Hematopoietic multipotent progenitor cell (in vitro differentiated cells): Measurements from ENCODE around the gene EXOC8. TPM values are rescaled to one million over a fixed set of nuclear protein-coding genes. Genes with fewer than 3 reads are reported as not detected.
"Not testable (repeated sequence)": the region's sequence is repeated elsewhere in the genome, so short reads cannot be mapped to it uniquely, and the experiment has no call there.

ENCODE experiments used
- DNase-seq, 3 donors: peaks; one replicate each; pipeline ENCODE4 v3.0.0-alpha.2; 2011 to 2015; ENCODE audit warnings: low read depth in 2 of 3, low spot score in 2 of 3
- total RNA-seq: library from RNA; depleted of rRNA; stranded (reverse); fragments of >200 nt; gene quantifications from one replicate; pipeline ENCODE4 v1.2.3, GENCODE V29; 2012

EXOC8 gene
- total RNA-seq, 1 donor: 15.1 TPM

- DNase-seq: no peak
Measured at GRCh38 chr1:231354330-231355020, 16.8 kb upstream of the EXOC8 start.

- DNase-seq: no peak
Measured at GRCh38 chr1:231353086-231353485, 15.4 kb upstream of the EXOC8 start.

- DNase-seq: no peak
Measured at GRCh38 chr1:231351816-231352215, 14.2 kb upstream of the EXOC8 start.

- DNase-seq: not testable (repeated sequence)
Measured at GRCh38 chr1:231348856-231349255, 11.2 kb upstream of the EXOC8 start.

GRCh38 chr1:231348442-231348841 is 10.8 kb upstream of the EXOC8 start:
- DNase-seq: no peak

- no peak for DNase-seq
Measured at GRCh38 chr1:231347961-231348360, 10.3 kb upstream of the EXOC8 start.

- no peak for DNase-seq
Measured at GRCh38 chr1:231340328-231341013, 2.8 kb upstream of the EXOC8 start.

- DNase-seq: peak in 1 of 3 donors; percentile 34
Measured at GRCh38 chr1:231338270-231339128, 847 bp upstream of the EXOC8 start, which contains the start of gene SPRTN. Gene SPRTN (plus strand): TSS chr1:231338293. CDS start chr1:231338384, 91 bp downstream.

GRCh38 chr1:231337043-231337471 is 595 bp downstream of the EXOC8 start:
- DNase-seq: no peak

- DNase-seq: no peak
Measured at GRCh38 chr1:231335663-231336602, 1.7 kb downstream of the EXOC8 start.

- no peak for DNase-seq
Measured at GRCh38 chr1:231334952-231335351, 2.7 kb downstream of the EXOC8 start.

- no peak for DNase-seq
Measured at GRCh38 chr1:231334079-231334666, 3.5 kb downstream of the EXOC8 start.

- no peak for DNase-seq
Measured at GRCh38 chr1:231332761-231333160, 4.9 kb downstream of the EXOC8 start.

GRCh38 chr1:231329483-231329882 is 8.2 kb downstream of the EXOC8 start:
- no peak for DNase-seq

- DNase-seq: no peak
Measured at GRCh38 chr1:231327617-231328016, 10.0 kb downstream of the EXOC8 start.

GRCh38 chr1:231326248-231326647 is 11.4 kb downstream of the EXOC8 start:
- DNase-seq: no peak

GRCh38 chr1:231324660-231325059 is 13.0 kb downstream of the EXOC8 start:
- no peak for DNase-seq

GRCh38 chr1:231322880-231323530 is 14.6 kb downstream of the EXOC8 start:
- DNase-seq: no peak

GRCh38 chr1:231319080-231319479 is 18.6 kb downstream of the EXOC8 start:
- no peak for DNase-seq
